Activated naive CD8-positive, alpha-beta T cell treated with anti-CD3 and anti-CD28 coated beads, Interleukin-2, amount 50 U/mL, for 24 hours (primary cell): ENCODE measurements around the gene CANX.

Source experiments
- ATAC-seq: fragments of 150-1000 bp; cut with Tn5 transposase; one replicate; pipeline ENCODE4 v1.10.0; 2021
- DNase-seq: peaks from one replicate; pipeline ENCODE4 v3.0.0; 2021
- H3K27ac Mint-ChIP-seq: one replicate; pipeline ENCODE4 v1.8.0; 2021; ENCODE audit warnings: mild to moderate bottlenecking, mixed read lengths
- H3K27me3 Mint-ChIP-seq: one replicate; pipeline ENCODE4 v1.8.0; 2021; ENCODE audit warnings: mixed read lengths
- H3K36me3 Mint-ChIP-seq: one replicate; pipeline ENCODE4 v1.8.0; 2021; ENCODE audit warnings: low read depth, mixed read lengths
- H3K4me1 Mint-ChIP-seq: one replicate; pipeline ENCODE4 v1.8.0; 2021; ENCODE audit warnings: mixed read lengths
- H3K4me3 Mint-ChIP-seq: one replicate; pipeline ENCODE4 v1.8.0; 2021; ENCODE audit warnings: mild to moderate bottlenecking, moderate library complexity, mixed read lengths
- H3K9me3 Mint-ChIP-seq: one replicate; pipeline ENCODE4 v1.8.0; 2021; ENCODE audit warnings: mixed read lengths

CANX gene

GRCh38 chr5:179759581-179760551 lies 61.1 kb downstream of the CANX start:
- DNase-seq (no peak), ATAC-seq (peak; percentile 75)
- H3K4me1 Mint-ChIP-seq, result peaks cover 50% of the 10 kb centered on the region
- H3K4me3 Mint-ChIP-seq, result peak overlapping the region; percentile 13
- no peaks in the 10 kb centered on the region for H3K9me3 Mint-ChIP-seq
- H3K27ac Mint-ChIP-seq, result peak overlapping the region; percentile 79
- H3K27me3 Mint-ChIP-seq, result no peaks in the 10 kb centered on the region
- H3K36me3 Mint-ChIP-seq, result peaks cover 6% of the 10 kb centered on the region

GRCh38 chr5:179762079-179762780 lies 63.5 kb downstream of the CANX start:
- ATAC-seq (peak; percentile 22), DNase-seq (no peak)
- Mint-ChIP-seq H3K27me3 (no peaks in the 10 kb centered on the region), H3K4me3 (no peak overlapping the region), H3K27ac (peak overlapping the region; percentile 0), H3K36me3 (peaks cover 19% of the 10 kb centered on the region), H3K4me1 (peaks cover 51% of the 10 kb centered on the region), H3K9me3 (no peaks in the 10 kb centered on the region)

- Mint-ChIP-seq H3K4me3 (no peak overlapping the region), H3K36me3 (peaks cover 20% of the 10 kb centered on the region), H3K27me3 (no peaks in the 10 kb centered on the region), H3K4me1 (peaks cover 52% of the 10 kb centered on the region), H3K27ac (no peak overlapping the region), H3K9me3 (no peaks in the 10 kb centered on the region)
- no peak for ATAC-seq
- DNase-seq, result no peak
Measured at GRCh38 chr5:179762781-179763176, 64.0 kb downstream of the CANX start.

GRCh38 chr5:179763215-179763945 lies 64.6 kb downstream of the CANX start:
- Mint-ChIP-seq H3K4me3 (no peak overlapping the region), H3K9me3 (no peaks in the 10 kb centered on the region), H3K27ac (no peak overlapping the region), H3K27me3 (no peaks in the 10 kb centered on the region), H3K36me3 (peaks cover 20% of the 10 kb centered on the region), H3K4me1 (peaks cover 52% of the 10 kb centered on the region)
- peak; percentile 39 for ATAC-seq
- DNase-seq, result peak; percentile 48

GRCh38 chr5:179764056-179764455 lies 65.3 kb downstream of the CANX start:
- no peak overlapping the region for H3K4me3 Mint-ChIP-seq
- no peak for DNase-seq
- H3K9me3 Mint-ChIP-seq, result no peaks in the 10 kb centered on the region
- H3K36me3 Mint-ChIP-seq, result peaks cover 19% of the 10 kb centered on the region
- no peaks in the 10 kb centered on the region for H3K27me3 Mint-ChIP-seq
- H3K27ac Mint-ChIP-seq, result no peak overlapping the region
- peaks cover 48% of the 10 kb centered on the region for H3K4me1 Mint-ChIP-seq
- no peak for ATAC-seq

- peaks cover 34% of the 10 kb centered on the region for H3K4me1 Mint-ChIP-seq
- peaks cover 25% of the 10 kb centered on the region for H3K36me3 Mint-ChIP-seq
- H3K4me3 Mint-ChIP-seq, result no peak overlapping the region
- DNase-seq (no peak), ATAC-seq (no peak)
- no peaks in the 10 kb centered on the region for H3K9me3 Mint-ChIP-seq
- H3K27ac Mint-ChIP-seq, result no peak overlapping the region
- H3K27me3 Mint-ChIP-seq, result no peaks in the 10 kb centered on the region
Measured at GRCh38 chr5:179765400-179765799, 66.6 kb downstream of the CANX start.

- no peaks in the 10 kb centered on the region for H3K9me3 Mint-ChIP-seq
- DNase-seq, result no peak
- H3K27me3 Mint-ChIP-seq, result no peaks in the 10 kb centered on the region
- no peak overlapping the region for H3K27ac Mint-ChIP-seq
- no peak for ATAC-seq
- no peak overlapping the region for H3K4me3 Mint-ChIP-seq
- H3K36me3 Mint-ChIP-seq, result peaks cover 33% of the 10 kb centered on the region
- H3K4me1 Mint-ChIP-seq, result peaks cover 32% of the 10 kb centered on the region
Measured at GRCh38 chr5:179766021-179766725, 67.4 kb downstream of the CANX start.

- DNase-seq, result no peak
- no peak for ATAC-seq
- H3K9me3 Mint-ChIP-seq, result no peaks in the 10 kb centered on the region
- no peak overlapping the region for H3K4me3 Mint-ChIP-seq
- no peaks in the 10 kb centered on the region for H3K27me3 Mint-ChIP-seq
- peaks cover 26% of the 10 kb centered on the region for H3K4me1 Mint-ChIP-seq
- peaks cover 34% of the 10 kb centered on the region for H3K36me3 Mint-ChIP-seq
- H3K27ac Mint-ChIP-seq, result no peak overlapping the region
Measured at GRCh38 chr5:179766726-179767455, 68.1 kb downstream of the CANX start.

- no peaks in the 10 kb centered on the region for H3K9me3 Mint-ChIP-seq
- peaks cover 38% of the 10 kb centered on the region for H3K36me3 Mint-ChIP-seq
- no peak overlapping the region for H3K27ac Mint-ChIP-seq
- H3K4me1 Mint-ChIP-seq, result peaks cover 19% of the 10 kb centered on the region
- DNase-seq, result no peak
- no peak for ATAC-seq
- no peaks in the 10 kb centered on the region for H3K27me3 Mint-ChIP-seq
- no peak overlapping the region for H3K4me3 Mint-ChIP-seq
Measured at GRCh38 chr5:179767496-179768100, 68.8 kb downstream of the CANX start.

GRCh38 chr5:179768326-179769085 lies 69.7 kb downstream of the CANX start:
- ATAC-seq (no peak), DNase-seq (no peak)
- Mint-ChIP-seq H3K27ac (no peak overlapping the region), H3K36me3 (peaks cover 44% of the 10 kb centered on the region), H3K9me3 (no peaks in the 10 kb centered on the region), H3K4me3 (no peak overlapping the region), H3K4me1 (peaks cover 11% of the 10 kb centered on the region), H3K27me3 (no peaks in the 10 kb centered on the region)

GRCh38 chr5:179769271-179769670 lies 70.5 kb downstream of the CANX start:
- no peaks in the 10 kb centered on the region for H3K27me3 Mint-ChIP-seq
- DNase-seq, result no peak
- no peak overlapping the region for H3K27ac Mint-ChIP-seq
- H3K4me3 Mint-ChIP-seq, result no peak overlapping the region
- no peak for ATAC-seq
- H3K36me3 Mint-ChIP-seq, result peaks cover 43% of the 10 kb centered on the region
- H3K9me3 Mint-ChIP-seq, result no peaks in the 10 kb centered on the region
- H3K4me1 Mint-ChIP-seq, result peaks cover 11% of the 10 kb centered on the region

- no peak overlapping the region for H3K27ac Mint-ChIP-seq
- DNase-seq, result no peak
- no peak overlapping the region for H3K4me3 Mint-ChIP-seq
- peaks cover 45% of the 10 kb centered on the region for H3K36me3 Mint-ChIP-seq
- peaks cover 11% of the 10 kb centered on the region for H3K4me1 Mint-ChIP-seq
- no peaks in the 10 kb centered on the region for H3K27me3 Mint-ChIP-seq
- ATAC-seq, result no peak
- no peaks in the 10 kb centered on the region for H3K9me3 Mint-ChIP-seq
Measured at GRCh38 chr5:179769796-179770195, 71.0 kb downstream of the CANX start.
